ENCODE measurements around the gene CLEC2D. TPM values are rescaled to one million over a fixed set of nuclear protein-coding genes. Genes with fewer than 3 reads are reported as not detected.

The CLEC2D gene
- total RNA-seq, 1 donor from 2014 or later: 391 TPM

Other genes starting within 250 kb of the CLEC2D start
- gene KLRB1, start 61.8 kb upstream of the CLEC2D start, total RNA-seq: 0.14 TPM in 1 of 2 replicates, not detected in the other
- gene CLECL1, start 63.4 kb downstream of the CLEC2D start, total RNA-seq: 5.3 and 9.1 TPM in 2 replicates
- gene CD69, start 91.2 kb downstream of the CLEC2D start, total RNA-seq: 106 and 111 TPM in 2 replicates
- not detected in 2 replicates for gene KLRF1, start 157.8 kb downstream of the CLEC2D start, total RNA-seq
- 13.0 and 13.1 TPM in 2 replicates for gene CLEC2B, start 199.6 kb downstream of the CLEC2D start, total RNA-seq
- gene KLRF2, start 211.8 kb downstream of the CLEC2D start, total RNA-seq: not detected in 2 replicates